HG03442 (cell line): ENCODE measurements around the gene LUC7L.
"Not testable (repeated sequence)": the region's sequence is repeated elsewhere in the genome, so short reads cannot be mapped to it uniquely, and the experiment has no call there.

Source experiments
- ATAC-seq: cut with Tn5 transposase; IDR thresholded peaks from one replicate; pipeline ENCODE4 v1.9.1; 2021; ENCODE audit warnings: mild to moderate bottlenecking, moderate library complexity; ENCODE audit not compliant: unreplicated experiment

Gene LUC7L

GRCh38 chr16:169014-169413, 60.2 kb downstream of the LUC7L start:
- ATAC-seq = no peak

GRCh38 chr16:168424-168823, 60.8 kb downstream of the LUC7L start:
- ATAC-seq = no peak

DNA sequence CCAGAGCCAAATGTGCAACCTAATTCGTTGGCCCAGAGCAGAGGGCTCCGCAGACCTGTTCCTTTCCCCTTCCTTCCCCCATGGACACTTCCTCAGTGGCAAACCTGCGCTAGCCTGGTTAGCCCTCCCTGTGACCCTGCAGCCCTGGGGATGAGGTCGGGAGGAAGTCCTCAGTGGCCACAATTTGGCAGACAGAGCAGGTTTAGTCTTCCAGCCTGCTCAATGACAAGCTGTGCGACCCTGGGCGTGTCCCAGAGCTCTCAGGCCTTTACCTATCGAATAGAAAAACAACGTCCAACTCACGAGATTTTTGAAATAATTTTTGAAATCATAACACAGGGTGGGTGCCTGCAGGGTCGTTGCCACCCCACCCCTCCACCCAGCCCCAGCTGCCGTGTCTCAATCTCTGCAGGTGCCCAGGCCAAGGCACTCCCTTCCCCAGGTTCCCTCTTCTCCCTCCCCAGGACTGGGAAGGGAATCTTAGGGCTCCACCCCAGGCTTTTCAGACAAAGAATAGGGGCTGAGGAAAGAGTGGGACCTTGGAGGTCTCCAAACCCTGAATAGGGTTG, 62.0 kb downstream of the LUC7L start:
- ATAC-seq = no peak

DNA sequence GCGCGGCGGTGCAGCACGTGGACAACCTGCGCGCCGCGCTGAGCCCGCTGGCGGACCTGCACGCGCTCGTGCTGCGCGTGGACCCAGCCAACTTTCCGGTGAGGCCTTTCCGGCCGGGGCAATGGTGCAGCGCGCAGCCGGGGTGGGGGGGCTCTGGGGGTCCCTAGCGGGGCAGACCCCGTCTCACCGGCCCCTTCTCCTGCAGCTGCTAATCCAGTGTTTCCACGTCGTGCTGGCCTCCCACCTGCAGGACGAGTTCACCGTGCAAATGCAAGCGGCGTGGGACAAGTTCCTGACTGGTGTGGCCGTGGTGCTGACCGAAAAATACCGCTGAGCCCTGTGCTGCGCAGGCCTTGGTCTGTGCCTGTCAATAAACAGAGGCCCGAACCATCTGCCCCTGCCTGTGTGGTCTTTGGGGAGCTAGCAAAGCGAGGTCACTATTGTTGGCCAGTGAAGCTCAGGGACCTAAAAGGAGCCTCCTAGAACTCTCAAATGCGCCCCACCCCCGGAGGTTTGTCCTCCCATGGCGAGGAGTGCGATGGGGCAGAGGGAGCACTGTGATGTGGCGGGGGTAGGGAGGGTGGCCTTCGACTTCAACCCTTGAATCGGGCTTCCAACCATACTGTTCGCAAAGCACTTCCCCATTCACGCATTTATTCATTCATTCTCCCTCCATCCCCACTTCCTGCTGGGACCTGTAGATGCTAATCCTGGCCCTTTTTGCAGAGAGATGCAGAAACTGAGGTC, 62.7 kb downstream of the LUC7L start:
- no peak for ATAC-seq

DNA sequence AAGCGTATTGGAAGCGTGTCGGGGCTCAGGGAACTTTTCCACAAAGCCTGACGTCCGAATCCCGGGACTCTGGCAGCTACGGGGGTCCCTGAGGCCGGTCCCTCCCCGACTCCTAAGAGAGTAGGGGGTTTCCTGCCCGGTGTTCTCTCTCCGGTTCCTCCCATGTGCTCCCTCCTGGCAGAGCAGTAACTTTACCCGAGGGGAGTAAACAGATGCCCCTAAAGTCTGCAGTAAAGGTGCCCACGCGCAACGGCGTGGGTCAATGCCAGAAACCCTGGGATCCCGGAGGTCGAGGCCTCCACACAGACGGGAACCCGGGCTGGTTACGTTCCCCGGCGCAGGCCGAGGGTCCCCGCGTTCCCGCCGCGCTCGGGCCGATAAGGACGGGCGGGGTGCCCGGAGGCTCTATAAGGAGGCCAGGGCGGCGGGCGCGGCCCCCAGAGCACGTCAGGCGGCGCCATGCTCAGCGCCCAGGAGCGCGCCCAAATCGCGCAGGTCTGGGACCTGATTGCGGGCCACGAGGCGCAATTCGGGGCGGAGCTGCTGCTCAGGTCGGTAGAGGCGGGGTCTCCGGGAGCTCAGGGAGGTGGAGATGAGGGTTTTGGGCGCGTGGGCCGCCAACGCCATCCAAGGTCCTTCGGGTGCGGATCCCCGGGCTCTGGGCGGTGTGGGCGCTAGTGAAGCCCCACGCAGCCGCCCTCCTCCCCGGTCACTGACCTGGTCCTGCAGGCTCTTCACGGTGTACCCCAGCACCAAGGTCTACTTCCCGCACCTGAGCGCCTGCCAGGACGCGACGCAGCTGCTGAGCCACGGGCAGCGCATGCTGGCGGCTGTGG, 63.5 kb downstream of the LUC7L start, which contains the start of gene HBM:
TSS of gene HBM (plus strand) at position 440 of the 836 bp plus-strand sequence. CDS start at position 460, 20 bp downstream.
- no peak for ATAC-seq

DNA sequence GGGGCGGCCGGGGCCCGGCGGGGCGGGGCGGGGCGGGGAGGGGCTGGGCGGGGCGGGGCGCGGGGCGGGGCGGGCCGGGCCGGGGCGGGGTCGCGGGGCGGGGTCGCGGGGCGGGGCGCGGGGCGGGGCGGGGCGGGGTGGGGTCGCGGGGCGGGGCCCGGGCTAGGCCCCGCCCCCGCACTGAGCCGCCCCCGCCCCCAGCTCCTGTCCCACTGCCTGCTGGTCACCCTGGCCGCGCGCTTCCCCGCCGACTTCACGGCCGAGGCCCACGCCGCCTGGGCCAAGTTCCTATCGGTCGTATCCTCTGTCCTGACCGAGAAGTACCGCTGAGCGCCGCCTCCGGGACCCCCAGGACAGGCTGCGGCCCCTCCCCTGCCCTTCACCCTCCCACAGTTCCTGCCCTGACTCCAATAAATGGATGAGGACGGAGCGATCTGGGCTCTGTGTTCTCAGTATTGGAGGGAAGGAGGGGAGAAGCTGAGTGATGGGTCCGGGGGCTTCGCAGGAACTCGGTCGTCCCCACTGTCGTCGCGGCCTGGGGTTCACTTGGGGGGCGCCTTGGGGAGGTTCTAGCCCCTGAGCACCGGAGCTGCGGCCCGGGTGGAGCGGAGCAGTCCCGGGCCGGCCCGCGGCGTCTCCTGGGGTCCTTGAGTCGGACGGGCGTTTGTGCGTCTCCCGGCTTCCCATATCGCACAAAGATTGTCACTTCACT, 64.3 kb downstream of the LUC7L start:
- ATAC-seq = no peak

DNA sequence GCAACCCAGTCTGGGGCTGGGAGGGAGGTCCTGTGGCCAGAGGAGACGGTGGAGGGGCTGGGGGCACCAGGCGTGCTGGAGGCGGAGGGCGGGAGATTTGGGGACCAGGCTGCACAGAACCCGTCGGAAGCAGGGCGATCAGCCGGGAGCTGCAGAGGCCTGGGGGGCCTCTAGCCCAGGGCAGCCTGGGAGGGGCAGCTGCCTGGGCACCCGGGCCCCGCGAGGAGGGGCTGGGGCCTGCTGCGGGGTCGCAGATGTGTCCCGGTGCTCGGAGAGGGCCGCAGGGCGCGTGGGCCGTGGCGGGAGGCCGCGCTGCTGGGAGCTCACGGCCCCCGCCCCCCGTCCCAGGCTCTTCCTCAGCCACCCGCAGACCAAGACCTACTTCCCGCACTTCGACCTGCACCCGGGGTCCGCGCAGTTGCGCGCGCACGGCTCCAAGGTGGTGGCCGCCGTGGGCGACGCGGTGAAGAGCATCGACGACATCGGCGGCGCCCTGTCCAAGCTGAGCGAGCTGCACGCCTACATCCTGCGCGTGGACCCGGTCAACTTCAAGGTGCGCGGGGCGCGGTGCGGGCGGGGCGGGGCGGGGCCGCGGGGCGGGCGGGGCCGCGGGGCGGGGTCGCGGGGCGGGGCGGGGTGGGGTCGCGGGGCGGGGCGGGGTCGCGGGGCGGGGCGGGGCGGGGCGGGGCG, 65.0 kb downstream of the LUC7L start:
- ATAC-seq = not testable (repeated sequence)

- ATAC-seq = not testable (repeated sequence)
These were observed 65.6 kb downstream of the LUC7L start for GRCh38 chr16:163696-164095.

DNA sequence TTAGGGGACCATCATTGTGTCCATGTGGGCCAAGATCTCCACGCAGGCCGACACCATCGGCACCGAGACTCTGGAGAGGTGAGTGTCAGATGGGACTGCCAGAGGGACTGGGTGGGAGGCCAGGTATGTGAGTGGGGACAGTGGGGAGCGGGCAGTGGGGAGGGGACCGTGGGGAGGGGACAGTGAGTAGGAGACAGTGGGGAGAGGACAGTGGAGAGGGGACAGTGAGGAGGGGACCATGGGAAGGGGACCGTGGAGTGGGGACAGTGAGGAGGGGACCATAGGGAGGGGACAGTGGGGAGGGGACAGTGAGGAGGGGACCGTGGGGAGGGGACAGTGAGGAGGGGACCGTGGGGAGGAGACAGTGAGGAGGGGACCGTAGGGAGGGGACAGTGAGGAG, 66.1 kb downstream of the LUC7L start:
- ATAC-seq = not testable (repeated sequence)

- ATAC-seq = no peak
These were observed 66.8 kb downstream of the LUC7L start for GRCh38 chr16:162271-162991.

- ATAC-seq = no peak
These were observed 68.5 kb downstream of the LUC7L start for GRCh38 chr16:160691-161190.

DNA sequence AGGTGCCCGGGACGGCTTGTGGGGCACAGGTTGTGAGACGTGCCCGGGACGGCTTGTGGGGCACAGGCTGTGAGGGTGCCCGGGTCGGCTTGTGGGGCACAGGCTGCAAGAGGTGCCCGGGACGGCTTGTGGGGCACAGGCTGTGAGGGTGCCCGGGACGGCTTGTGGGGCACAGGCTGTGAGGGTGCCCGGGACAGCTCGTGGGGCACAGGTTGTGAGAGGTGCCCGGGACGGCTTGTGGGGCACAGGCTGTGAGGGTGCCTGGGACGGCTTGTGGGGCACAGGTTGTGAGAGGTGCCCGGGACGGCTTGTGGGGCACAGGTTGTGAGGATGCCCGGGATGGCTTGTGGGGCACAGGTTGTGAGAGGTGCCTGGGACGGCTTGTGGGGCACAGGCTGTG, 69.0 kb downstream of the LUC7L start:
- not testable (repeated sequence) for ATAC-seq

GRCh38 chr16:159136-159849, 70.0 kb downstream of the LUC7L start:
- ATAC-seq = no peak

- no peak for ATAC-seq
These were observed 74.2 kb downstream of the LUC7L start for GRCh38 chr16:155031-155398.

DNA sequence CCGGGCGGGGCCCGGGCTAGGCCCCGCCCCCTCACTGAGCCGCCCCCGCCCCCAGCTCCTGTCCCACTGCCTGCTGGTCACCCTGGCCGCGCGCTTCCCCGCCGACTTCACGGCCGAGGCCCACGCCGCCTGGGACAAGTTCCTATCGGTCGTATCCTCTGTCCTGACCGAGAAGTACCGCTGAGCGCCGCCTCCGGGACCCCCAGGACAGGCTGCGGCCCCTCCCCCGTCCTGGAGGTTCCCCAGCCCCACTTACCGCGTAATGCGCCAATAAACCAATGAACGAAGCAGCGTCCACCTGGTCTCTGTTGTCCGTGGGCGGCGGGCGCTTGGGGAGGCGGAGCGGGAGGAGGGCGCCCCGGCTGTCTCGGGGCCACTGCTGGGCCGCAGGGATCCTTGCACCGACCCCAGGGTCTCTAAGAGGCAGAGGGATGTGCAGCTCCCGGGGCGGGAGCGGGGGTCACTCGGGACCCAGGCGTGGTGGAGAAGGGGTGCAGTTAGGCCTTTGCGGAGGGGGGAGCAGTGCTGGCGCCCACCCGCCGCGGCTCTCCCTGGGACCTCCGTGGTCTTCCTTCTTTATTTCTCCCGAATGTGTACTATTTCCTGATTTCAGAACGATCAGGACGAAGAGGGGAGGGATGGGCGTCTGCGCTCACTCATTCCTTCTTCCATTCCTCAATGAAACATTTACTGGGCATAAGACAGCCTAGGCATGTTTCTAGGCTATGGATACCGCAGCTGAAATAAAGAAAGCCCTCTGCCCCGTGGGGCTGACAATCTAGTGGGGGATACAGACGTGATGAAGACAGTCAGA, 74.8 kb downstream of the LUC7L start:
- no peak for ATAC-seq

- not testable (repeated sequence) for ATAC-seq
These were observed 75.6 kb downstream of the LUC7L start for GRCh38 chr16:153550-154216.

DNA sequence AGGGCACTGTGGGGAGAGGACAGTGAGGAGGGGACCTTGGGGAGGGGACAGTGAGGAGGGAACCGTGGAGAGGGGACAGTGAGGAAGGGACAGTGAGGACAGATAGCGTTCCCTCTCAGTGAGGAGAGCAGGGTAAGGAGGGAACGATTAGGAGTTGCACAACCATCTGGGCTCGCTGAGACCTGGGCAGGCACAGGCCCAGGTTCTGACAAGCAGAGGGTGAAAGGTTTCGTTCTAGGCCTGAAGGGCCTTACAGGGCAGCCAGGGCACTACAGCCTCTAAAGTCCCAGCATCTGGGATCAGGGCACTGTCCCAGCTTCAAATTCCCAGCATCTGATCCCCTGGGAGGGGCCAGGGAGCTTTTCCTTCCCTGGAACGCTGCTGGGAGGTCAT, 76.1 kb downstream of the LUC7L start:
- not testable (repeated sequence) for ATAC-seq
